Activated CD8-positive, alpha-beta memory T cell treated with anti-CD3 and anti-CD28 coated beads for 48 hours (primary cell): ENCODE data around the gene FBXW9.
"Not testable (repeated sequence)": the region's sequence is repeated elsewhere in the genome, so short reads cannot be mapped to it uniquely, and the experiment has no call there.

Source experiments
- DNase-seq, 3 experiments: peaks; one replicate each; pipeline ENCODE4 v3.0.0-alpha.2; 2020; ENCODE audit warnings: low read depth in 2 of 3, low spot score in 2 of 3

The FBXW9 gene

DNA sequence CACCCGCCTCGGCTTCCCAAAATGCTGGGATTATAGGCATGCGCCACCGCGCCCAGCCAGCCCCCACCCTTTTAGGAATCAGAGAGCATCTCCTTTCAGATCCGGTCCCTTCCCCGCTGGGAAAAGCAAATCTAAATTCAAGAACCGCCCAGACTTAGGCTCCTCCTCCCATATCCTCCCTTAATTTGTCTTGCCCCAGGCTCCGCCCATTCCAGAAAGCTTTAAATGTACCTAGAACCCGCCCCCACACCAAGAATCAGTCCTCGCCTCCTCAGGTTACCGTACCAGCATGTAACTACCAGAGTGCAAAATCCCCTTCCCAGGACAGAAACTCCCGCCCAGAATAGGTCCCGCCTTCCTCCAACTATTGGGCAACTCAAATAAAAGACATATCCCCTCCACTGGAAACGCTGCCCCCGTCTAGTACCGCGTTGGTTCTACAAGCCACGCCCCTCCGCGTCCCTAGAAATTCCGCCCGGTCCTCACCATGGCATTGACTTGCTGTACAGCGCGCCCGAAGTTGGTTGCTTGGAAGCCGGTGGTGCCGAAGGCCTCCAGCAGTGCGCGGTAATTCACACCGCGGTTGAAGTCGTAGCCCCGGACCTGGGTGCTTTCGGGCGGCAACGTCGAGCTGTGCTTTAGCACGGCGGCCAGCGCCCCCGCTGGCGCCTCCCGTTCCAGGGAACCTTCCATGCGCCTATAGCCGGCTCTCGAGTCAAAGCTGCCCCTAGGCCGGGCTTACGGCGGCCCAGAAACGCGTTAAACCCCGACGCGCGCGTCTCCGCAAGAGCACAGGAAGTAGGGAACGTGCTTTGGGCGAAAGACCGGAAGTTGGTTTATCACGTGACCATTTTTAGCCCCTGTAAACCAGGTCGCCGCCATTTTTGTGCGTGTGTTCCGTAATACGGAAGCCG is 15.1 kb downstream of the FBXW9 start, which contains the start of gene DHPS:
Gene DHPS (minus strand): TSS at position 807 of the 914 bp plus-strand sequence. CDS start 114 bp downstream, at position 693.
- DNase-seq, result peak; percentile 70 to 80 (median 73)

GRCh38 chr19:12680034-12680433 is 16.4 kb downstream of the FBXW9 start:
- DNase-seq, result no peak

GRCh38 chr19:12678039-12678438 is 18.4 kb downstream of the FBXW9 start:
- DNase-seq, result not testable (repeated sequence)

GRCh38 chr19:12676928-12677327 is 19.5 kb downstream of the FBXW9 start:
- no peak for DNase-seq

DNA sequence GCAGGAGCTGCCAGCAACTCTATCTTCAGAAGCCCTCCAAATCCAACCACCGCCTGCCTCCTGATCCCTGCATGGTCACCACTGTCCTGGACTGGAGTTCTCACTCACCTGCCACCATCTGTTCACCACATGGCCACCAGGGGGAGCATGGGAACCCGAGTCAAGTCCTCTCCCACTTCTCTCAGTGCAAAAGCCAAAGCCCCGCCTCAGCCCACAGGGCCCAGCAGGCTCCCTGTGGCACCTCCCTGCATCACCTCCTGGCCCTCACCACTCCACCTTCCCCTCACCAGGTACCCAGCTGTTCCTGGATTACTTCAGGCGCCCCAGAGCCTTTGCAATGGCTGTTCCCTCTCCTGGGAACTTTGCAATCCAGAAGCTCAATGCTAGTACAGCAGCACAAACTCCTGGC is 20.0 kb downstream of the FBXW9 start:
- peak; percentile 63 to 95 (median 90) for DNase-seq

DNA sequence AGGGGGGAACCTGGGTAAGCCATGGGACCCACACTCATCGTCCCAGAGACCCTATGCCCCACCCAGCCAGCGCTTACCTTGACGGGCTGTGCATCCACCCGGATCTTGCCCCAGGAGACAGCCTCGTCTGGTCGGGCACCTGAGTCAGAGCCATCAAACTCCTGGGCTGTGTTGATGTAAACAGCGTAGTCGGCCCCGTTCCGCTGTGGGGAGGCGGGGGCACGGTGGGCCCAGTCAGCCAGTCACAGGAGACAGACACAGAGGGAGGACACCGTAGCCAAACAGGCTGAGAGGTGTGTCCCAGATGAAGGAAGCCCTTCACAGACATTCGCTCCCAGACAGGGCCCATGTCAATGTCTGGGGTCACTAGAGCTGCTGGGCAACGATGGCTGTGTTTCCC is 20.5 kb downstream of the FBXW9 start:
- no peak for DNase-seq

GRCh38 chr19:12675399-12675798 is 21.0 kb downstream of the FBXW9 start:
- no peak for DNase-seq

GRCh38 chr19:12672744-12673143 is 23.7 kb downstream of the FBXW9 start:
- DNase-seq, result no peak

DNA sequence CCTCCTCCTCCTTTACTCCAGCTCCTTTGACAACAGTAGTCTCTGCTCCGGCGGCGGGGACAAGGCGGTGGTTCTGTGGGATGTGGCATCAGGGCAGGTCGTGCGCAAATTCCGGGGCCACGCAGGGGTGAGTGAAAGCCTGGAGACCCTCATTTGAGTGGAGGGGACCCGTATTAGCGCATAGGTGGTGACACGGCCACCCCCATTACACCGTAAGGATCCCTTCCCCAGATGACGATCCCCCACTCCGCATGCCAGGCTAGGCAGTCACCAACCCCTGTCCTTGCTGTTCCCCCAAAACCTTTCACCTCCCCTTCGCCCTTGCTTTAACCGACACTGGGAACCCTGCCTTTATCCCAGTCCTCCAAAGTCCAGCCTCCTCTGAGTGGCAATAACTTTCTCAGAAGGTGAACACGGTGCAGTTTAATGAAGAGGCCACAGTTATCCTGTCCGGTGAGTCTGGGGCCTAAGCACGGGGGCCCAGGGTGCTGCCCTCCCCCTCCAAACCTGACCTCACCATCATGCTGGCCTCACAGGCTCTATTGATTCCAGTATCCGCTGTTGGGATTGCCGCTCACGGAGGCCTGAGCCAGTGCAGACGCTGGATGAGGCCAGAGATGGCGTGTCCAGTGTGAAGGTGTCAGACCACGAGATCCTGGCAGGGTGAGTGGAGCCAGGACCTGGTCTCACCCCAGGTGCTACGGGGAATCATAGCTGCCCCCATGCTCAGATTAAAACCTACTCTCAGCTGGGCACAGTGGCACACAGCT is 26.1 kb downstream of the FBXW9 start:
- DNase-seq, result no peak

DNA sequence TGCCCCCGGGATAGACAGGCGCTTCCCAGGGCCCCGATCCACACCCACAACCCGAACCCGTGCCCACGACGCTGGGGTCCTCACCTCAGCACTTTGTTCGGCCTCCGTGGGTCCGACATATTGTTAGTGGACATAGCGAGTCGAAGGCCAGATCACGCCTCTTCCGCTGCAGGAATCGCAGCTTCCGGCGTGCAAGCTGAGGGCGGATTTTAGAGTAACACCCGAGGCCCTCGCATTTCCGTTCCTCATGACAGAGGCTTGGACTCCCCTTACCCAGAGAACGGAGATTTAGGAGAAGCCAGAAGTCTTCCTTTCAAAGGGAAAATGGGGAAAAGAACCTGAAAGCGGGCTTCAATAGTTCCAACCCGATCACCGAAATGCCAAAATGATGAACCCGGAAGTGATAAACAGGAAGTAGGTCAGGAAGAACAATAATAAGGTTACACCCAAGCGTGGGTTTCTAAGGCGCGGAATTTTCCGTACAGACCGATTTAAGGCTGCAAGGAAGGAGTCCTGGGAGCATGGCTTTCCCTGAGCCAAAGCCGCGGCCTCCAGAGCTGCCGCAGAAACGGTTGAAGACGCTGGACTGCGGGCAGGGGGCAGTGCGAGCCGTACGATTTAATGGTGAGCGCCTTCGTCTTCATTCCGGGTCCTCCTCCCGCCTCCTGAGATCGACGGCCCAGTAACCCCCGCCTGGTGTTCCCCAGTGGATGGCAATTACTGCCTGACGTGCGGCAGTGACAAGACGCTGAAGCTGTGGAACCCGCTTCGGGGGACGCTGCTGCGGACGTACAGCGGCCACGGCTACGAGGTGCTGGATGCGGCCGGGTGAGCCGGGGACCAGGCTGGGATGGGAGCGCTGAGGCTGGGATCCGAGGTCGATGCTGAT is 26.9 kb downstream of the FBXW9 start:
- peak in 2 of 3 experiments; percentile 58 to 60 for DNase-seq

DNA sequence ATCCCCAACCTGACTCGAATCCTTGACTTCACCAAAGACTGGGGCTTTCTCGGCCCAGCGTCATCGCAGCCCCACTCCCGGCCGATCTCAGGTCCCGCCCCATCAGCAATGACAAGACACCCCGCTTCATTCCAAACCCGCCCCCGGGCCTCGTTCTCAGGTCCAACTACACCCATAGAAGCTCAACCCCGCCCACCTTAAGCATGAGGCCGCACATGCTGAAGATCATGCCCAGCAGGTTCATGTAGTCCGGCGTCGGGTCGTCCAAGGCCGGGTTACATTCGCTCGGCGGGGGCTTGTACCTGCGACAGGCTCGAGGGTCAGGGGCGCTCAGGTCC is 27.5 kb downstream of the FBXW9 start:
- DNase-seq, result peak in 1 of 3 experiments; percentile 36

- no peak for DNase-seq
Measured at GRCh38 chr19:12668346-12668745, 28.1 kb downstream of the FBXW9 start.

GRCh38 chr19:12667731-12668302 is 28.6 kb downstream of the FBXW9 start:
- DNase-seq, result no peak

GRCh38 chr19:12666265-12667048 is 30.0 kb downstream of the FBXW9 start, which contains the start of the genes MAN2B1 and WDR83:
Gene MAN2B1, minus strand, starts transcription at chr19:12666742. Its CDS starts 41 bp downstream, at chr19:12666701.
Gene WDR83, plus strand, starts transcription at chr19:12666807. Its CDS starts 2,984 bp downstream, at chr19:12669791.
- peak; percentile 63 to 75 (median 65) for DNase-seq

DNA sequence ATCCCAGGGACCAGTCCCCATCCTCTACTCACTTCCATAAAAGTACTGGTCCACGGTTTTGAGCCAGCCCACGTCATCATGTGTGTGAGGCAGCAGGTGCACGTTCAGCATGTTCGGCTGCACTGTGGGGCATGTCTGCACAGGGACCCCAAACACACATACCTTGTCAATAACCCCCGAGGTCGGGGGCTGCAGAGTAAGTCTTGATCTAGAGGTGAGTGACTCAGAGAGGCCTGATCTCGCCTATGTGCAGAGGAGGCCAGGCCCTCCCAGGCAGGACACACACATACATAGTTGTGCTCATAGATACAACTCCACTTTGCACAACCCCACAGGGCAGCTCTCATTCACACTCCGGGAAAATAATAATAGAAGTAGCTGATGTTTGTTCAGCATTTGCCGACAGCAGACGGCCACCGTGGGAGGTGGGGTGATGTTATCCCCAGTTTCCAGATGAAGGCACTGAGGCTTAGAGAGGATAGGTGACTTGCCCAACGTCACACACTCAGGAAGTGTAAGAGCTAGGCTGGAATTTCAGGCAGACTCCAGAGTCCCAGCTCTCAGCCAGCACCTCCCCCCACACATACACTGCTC is 30.7 kb downstream of the FBXW9 start:
- DNase-seq, result no peak

GRCh38 chr19:12665281-12665573 is 31.2 kb downstream of the FBXW9 start:
- no peak for DNase-seq

DNA sequence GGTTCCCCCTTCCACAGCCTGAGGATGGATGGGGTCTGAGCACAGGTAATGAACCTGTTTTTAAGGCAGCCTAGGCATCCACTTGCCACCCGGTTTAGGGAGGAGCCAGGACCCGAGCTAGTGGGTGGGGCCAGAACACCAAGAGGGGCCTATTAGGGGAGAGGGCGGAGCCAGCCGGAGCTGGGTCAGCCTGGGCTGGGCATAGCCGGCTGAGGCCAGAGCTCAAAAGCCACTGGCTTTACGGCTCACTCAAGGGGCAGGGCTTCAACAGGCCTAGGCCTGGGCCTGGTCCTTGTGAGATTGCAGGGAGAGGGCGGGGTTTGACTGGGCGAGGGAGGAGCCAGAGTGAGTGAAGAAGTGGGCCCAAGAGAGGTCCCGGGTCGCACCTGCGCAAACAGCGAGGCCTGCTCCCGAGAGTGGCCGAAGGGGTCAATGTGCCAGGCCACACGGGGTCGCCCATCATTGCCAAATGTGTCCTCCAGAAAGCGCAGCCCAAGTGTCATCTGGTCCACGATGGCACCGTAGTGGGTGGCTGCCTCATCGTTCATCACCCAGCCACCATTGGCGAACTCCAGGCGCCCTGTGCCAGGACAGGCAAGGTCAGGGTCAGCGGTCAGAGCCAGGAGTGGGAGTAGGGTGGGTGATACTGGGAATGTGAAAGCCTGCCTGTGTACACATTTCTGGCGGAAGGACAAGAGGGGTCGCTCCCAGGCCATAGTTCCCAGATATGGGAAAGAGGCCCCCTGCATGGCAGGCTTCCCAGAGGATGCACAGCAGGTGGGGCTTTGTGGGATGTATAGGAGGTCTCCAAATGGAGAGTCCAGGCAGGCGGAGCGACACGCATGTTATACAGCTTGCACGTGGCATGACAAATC is 31.8 kb downstream of the FBXW9 start:
- DNase-seq, result no peak

GRCh38 chr19:12660980-12661379 is 35.5 kb downstream of the FBXW9 start:
- DNase-seq, result no peak

DNA sequence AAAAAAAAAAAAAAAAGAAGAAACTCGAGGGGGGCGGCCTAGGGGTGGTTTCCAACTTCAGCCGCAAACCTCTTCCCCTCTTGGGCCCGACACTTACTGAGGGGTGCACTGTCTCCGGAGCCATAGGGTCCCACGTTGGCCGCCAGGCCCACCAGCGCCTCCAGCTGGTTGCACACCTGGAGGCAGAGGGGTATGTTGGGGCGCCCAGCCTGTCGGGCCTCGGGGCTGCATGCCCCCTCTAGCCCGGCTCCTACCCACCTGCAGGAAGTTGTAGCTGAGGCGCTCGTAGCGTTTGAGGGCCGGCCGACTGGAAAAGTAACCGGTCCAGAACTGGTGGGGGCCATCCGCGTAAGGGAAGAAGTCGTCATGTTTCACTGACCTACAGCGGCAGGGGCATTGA is 38.5 kb downstream of the FBXW9 start:
- DNase-seq, result no peak
